ENCODE results near the gene SPATA2.

DNA sequence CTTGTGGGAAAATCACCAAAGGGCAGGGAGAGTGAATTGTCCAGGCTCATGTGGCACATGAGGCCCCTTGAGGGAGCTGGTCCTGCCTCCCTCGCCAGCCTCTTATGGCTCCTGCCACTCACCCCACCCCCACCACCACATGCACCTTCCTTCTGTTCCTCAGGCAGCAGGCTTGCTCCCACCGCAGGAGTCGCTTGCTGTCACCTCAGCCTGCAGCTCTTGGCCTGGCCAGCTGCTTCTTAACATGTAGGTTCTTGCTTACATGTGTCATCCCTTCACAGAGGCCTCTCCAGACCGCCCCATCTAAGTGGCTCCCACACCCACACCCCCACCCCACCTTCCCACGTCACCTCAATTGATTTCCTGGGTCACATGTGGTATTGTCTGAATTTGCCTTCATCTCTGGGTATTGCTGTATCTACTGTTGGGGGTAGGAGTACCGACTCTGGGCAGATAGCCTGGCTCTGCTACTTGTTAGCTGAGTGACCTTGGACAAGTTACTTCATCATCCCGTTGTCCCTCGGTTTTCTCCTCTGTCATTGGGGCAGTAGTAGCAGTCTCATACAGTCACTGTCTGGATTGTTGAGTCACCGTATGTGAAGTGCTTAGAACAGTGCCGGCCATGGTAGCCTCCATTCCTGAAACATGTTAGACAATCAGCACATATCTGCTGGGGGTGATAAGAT lies 61.0 kb downstream of the SPATA2 start:
- TF ChIP-seq POLR2AphosphoS5 (IDR thresholded peaks at IDR 0.05; ENCODE audit: low read depth, low read length) (no peak), FOXP2 (optimal IDR thresholded peaks at IDR 0.05; ENCODE audit: borderline replicate concordance, extremely low read depth, extremely low read length, insufficient read depth) (no peak), TAF1 (IDR thresholded peaks at IDR 0.05; ENCODE audit: borderline replicate concordance, insufficient read depth, low read length) (no peak), SIN3A (IDR thresholded peaks at IDR 0.05; ENCODE audit: borderline replicate concordance, insufficient read depth, low read length) (no peak)
- TF ChIP-seq, protein P1, sequence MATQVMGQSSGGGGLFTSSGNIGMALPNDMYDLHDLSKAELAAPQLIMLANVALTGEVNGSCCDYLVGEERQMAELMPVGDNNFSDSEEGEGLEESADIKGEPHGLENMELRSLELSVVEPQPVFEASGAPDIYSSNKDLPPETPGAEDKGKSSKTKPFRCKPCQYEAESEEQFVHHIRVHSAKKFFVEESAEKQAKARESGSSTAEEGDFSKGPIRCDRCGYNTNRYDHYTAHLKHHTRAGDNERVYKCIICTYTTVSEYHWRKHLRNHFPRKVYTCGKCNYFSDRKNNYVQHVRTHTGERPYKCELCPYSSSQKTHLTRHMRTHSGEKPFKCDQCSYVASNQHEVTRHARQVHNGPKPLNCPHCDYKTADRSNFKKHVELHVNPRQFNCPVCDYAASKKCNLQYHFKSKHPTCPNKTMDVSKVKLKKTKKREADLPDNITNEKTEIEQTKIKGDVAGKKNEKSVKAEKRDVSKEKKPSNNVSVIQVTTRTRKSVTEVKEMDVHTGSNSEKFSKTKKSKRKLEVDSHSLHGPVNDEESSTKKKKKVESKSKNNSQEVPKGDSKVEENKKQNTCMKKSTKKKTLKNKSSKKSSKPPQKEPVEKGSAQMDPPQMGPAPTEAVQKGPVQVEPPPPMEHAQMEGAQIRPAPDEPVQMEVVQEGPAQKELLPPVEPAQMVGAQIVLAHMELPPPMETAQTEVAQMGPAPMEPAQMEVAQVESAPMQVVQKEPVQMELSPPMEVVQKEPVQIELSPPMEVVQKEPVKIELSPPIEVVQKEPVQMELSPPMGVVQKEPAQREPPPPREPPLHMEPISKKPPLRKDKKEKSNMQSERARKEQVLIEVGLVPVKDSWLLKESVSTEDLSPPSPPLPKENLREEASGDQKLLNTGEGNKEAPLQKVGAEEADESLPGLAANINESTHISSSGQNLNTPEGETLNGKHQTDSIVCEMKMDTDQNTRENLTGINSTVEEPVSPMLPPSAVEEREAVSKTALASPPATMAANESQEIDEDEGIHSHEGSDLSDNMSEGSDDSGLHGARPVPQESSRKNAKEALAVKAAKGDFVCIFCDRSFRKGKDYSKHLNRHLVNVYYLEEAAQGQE (IDR thresholded peaks at IDR 0.05; ENCODE audit: insufficient read depth in 1 of 2, low read depth in 2 of 2, low read length in 2 of 2): no peak
